Neuronal stem cell (in vitro differentiated cells): Measurements from ENCODE around the gene ATXN7.

Source experiments
- DNase-seq: peaks from one replicate; pipeline ENCODE4 v3.0.0-alpha.2; 2013; ENCODE audit warnings: low spot score
- H2AFZ ChIP-seq: one replicate; pipeline ENCODE4 v1.6.1; 2013; ENCODE audit warnings: mild to moderate bottlenecking, low read length, inconsistent platforms
- H2AK5ac ChIP-seq: 2 replicates; pipeline ENCODE4 v1.6.1; 2013; ENCODE audit warnings: low read depth, mild to moderate bottlenecking, inconsistent platforms, low read length, moderate library complexity, mixed read lengths
- H2BK120ac ChIP-seq: 2 replicates; pipeline ENCODE4 v1.6.1; 2013; ENCODE audit warnings: low read depth, mild to moderate bottlenecking, inconsistent platforms, low read length, moderate library complexity, mixed read lengths
- H2BK12ac ChIP-seq: one replicate; pipeline ENCODE4 v1.6.1; 2013; ENCODE audit warnings: low read length, inconsistent platforms
- H2BK15ac ChIP-seq: 2 replicates; pipeline ENCODE4 v1.6.1; 2013; ENCODE audit warnings: mild to moderate bottlenecking, low read length, inconsistent platforms, mixed read lengths
- H2BK5ac ChIP-seq: one replicate; pipeline ENCODE4 v1.6.1; 2013; ENCODE audit warnings: inconsistent platforms, mild to moderate bottlenecking, low read length, moderate library complexity
- H3K14ac ChIP-seq: one replicate; pipeline ENCODE4 v1.6.1; 2013; ENCODE audit warnings: low read length, inconsistent platforms
- H3K18ac ChIP-seq: 2 replicates; pipeline ENCODE4 v1.6.1; 2013; ENCODE audit warnings: low read length, inconsistent platforms
- H3K23ac ChIP-seq: 2 replicates; pipeline ENCODE4 v1.6.1; 2013; ENCODE audit warnings: low read depth, mild to moderate bottlenecking, mixed read lengths, low read length, inconsistent platforms; ENCODE audit not compliant: poor library complexity
- H3K27ac ChIP-seq: replicated peaks from 3 replicates; pipeline ENCODE4 v1.5.1; 2013; ENCODE audit warnings: low read length, inconsistent platforms
- H3K27me3 ChIP-seq, 3 experiments: 2 replicates each; pipeline ENCODE4 v1.6.1; 2013; ENCODE audit warnings: low read length in 3 of 3, mild to moderate bottlenecking in 2 of 3, inconsistent platforms in 1 of 3, low read depth in 1 of 3, mixed read lengths in 1 of 3, moderate library complexity in 1 of 3; ENCODE audit not compliant: control insufficient read depth in 3 of 3, insufficient read depth in 3 of 3
- H3K36me3 ChIP-seq, 2 donors: replicated peaks in 1 of 2; 2 replicates each; pipeline ENCODE4 v1.6.1; 2013; ENCODE audit warnings: low read length in 2 of 2; ENCODE audit not compliant: control insufficient read depth in 2 of 2, insufficient read depth in 2 of 2
- H3K4ac ChIP-seq: 2 replicates; pipeline ENCODE4 v1.6.1; 2013; ENCODE audit warnings: inconsistent platforms, mild to moderate bottlenecking, low read length, moderate library complexity
- H3K4me1 ChIP-seq, 2 donors: 1 replicate in 1 of 2; 2 replicates in 1 of 2; pipeline ENCODE4 v1.6.1; 2013; ENCODE audit warnings: low read length in 2 of 2, low read depth in 1 of 2; ENCODE audit not compliant: control insufficient read depth in 2 of 2, insufficient read depth in 1 of 2
- H3K4me2 ChIP-seq: one replicate; pipeline ENCODE4 v1.6.1; 2013; ENCODE audit warnings: mild to moderate bottlenecking, low read length, inconsistent platforms; ENCODE audit not compliant: insufficient read depth, poor library complexity, severe bottlenecking
- H3K4me3 ChIP-seq, 2 donors: 2 replicates each; pipeline ENCODE4 v1.5.1; 2013; ENCODE audit warnings: low read length in 2 of 2, mild to moderate bottlenecking in 2 of 2, inconsistent platforms in 1 of 2, moderate library complexity in 1 of 2
- H3K79me1 ChIP-seq: one replicate; pipeline ENCODE4 v1.6.1; 2013; ENCODE audit warnings: low read depth, mild to moderate bottlenecking, inconsistent platforms, low read length, moderate library complexity
- H3K9ac ChIP-seq: one replicate; pipeline ENCODE4 v1.6.1; 2013; ENCODE audit warnings: mild to moderate bottlenecking, low read depth, low read length, inconsistent platforms; ENCODE audit not compliant: poor library complexity
- H3K9me3 ChIP-seq, 2 donors: replicated peaks in 1 of 2; 2 replicates each; pipeline versions ENCODE3 to v1.6.1; 2013; ENCODE audit warnings: low read length in 2 of 2, mild to moderate bottlenecking in 2 of 2, inconsistent platforms in 1 of 2, low read depth in 1 of 2, mixed read lengths in 1 of 2, moderate library complexity in 1 of 2; ENCODE audit not compliant: control insufficient read depth in 2 of 2, insufficient read depth in 1 of 2
- H4K8ac ChIP-seq: one replicate; pipeline ENCODE4 v1.6.1; 2013; ENCODE audit warnings: low read depth, mild to moderate bottlenecking, inconsistent platforms, low read length, moderate library complexity
- H4K91ac ChIP-seq: one replicate; pipeline ENCODE4 v1.6.1; 2013; ENCODE audit warnings: low read length, low read depth, mild to moderate bottlenecking, inconsistent platforms; ENCODE audit not compliant: poor library complexity
- WGBS, 2 donors: extraction: QIAGEN DNeasy Blood & Tissue Kit; methylation state at CpG; one replicate each; pipeline ENCODE4 v1.1.7; 2013; ENCODE audit warnings: missing lambda C conversion rate in 2 of 2, mixed read lengths in 1 of 2; ENCODE audit not compliant: insufficient read length in 2 of 2, insufficient replicate concordance in 1 of 2; ENCODE audit errors: extremely low coverage in 2 of 2; 5-methylcytosine and 5-hydroxymethylcytosine counted together

Gene ATXN7

GRCh38 chr3:63976161-63976871, 112.6 kb downstream of the ATXN7 start:
- Histone ChIP-seq H3K14ac (no peak overlapping the region), H4K8ac (no peak overlapping the region), H3K4me1 (peaks cover 16 to 32% of the 10 kb centered on the region in 2 donors), H2BK120ac (no peak overlapping the region), H3K23ac (no peak overlapping the region), H3K79me1 (peaks cover 3% of the 10 kb centered on the region), H3K4ac (no peak overlapping the region), H2AFZ (no peak overlapping the region), H2BK5ac (no peak overlapping the region), H2BK12ac (no peak overlapping the region), H3K18ac (no peak overlapping the region), H2BK15ac (peak overlapping the region; percentile 24), H3K4me2 (no peak overlapping the region), H3K27me3 (no peaks in the 10 kb centered on the region), H3K9me3 (peaks cover 0 to 3% of the 10 kb centered on the region in 2 donors), H3K27ac (peak overlapping the region; percentile 5), H2AK5ac (no peak overlapping the region), H3K4me3 (no peak overlapping the region), H4K91ac (no peak overlapping the region), H3K36me3 (peaks cover 11 to 34% of the 10 kb centered on the region in 2 donors), H3K9ac (no peak overlapping the region)
- no CpG with 5 or more reads among the region's 4 CpGs for WGBS, 2 donors
- no peak for DNase-seq

GRCh38 chr3:63976872-63977200, 113.2 kb downstream of the ATXN7 start:
- Histone ChIP-seq H3K79me1 (peaks cover 3% of the 10 kb centered on the region), H2AK5ac (no peak overlapping the region), H3K4me1 (peaks cover 13 to 31% of the 10 kb centered on the region in 2 donors), H2BK15ac (peak overlapping the region; percentile 24), H2BK120ac (no peak overlapping the region), H3K4me3 (no peak overlapping the region), H4K91ac (no peak overlapping the region), H2BK12ac (peak overlapping the region; percentile 42), H3K9me3 (peaks cover 0 to 3% of the 10 kb centered on the region in 2 donors), H3K27me3 (no peaks in the 10 kb centered on the region), H4K8ac (no peak overlapping the region), H3K23ac (no peak overlapping the region), H3K18ac (no peak overlapping the region), H3K27ac (no peak overlapping the region), H2BK5ac (no peak overlapping the region), H3K4ac (no peak overlapping the region), H3K14ac (no peak overlapping the region), H3K36me3 (peaks cover 12 to 39% of the 10 kb centered on the region in 2 donors), H3K4me2 (no peak overlapping the region), H3K9ac (no peak overlapping the region), H2AFZ (no peak overlapping the region)
- no peak for DNase-seq
- WGBS, 2 donors, result no CpG with 5 or more reads among the region's 2 CpGs

- no peak overlapping the region for H3K4ac ChIP-seq
- WGBS, 2 donors, result 100% methylated on average over 1 of the region's 4 CpGs
- no peak overlapping the region for H2BK15ac ChIP-seq
- no peak overlapping the region for H3K4me3 ChIP-seq
- H2BK5ac ChIP-seq, result no peak overlapping the region
- H3K23ac ChIP-seq, result no peak overlapping the region
- peaks cover 3% of the 10 kb centered on the region for H3K79me1 ChIP-seq
- no peak overlapping the region for H4K91ac ChIP-seq
- H3K4me2 ChIP-seq, result no peak overlapping the region
- no peak overlapping the region for H3K18ac ChIP-seq
- H2AFZ ChIP-seq, result no peak overlapping the region
- no peak overlapping the region for H3K9ac ChIP-seq
- H3K36me3 ChIP-seq, result peaks cover 17 to 49% of the 10 kb centered on the region in 2 donors
- no peak overlapping the region for H2AK5ac ChIP-seq
- H3K27ac ChIP-seq, result peak overlapping the region; percentile 51
- H3K27me3 ChIP-seq, result no peaks in the 10 kb centered on the region
- H2BK12ac ChIP-seq, result no peak overlapping the region
- peaks cover 4 to 26% of the 10 kb centered on the region in 2 donors for H3K4me1 ChIP-seq
- H2BK120ac ChIP-seq, result no peak overlapping the region
- peaks cover 0 to 3% of the 10 kb centered on the region in 2 donors for H3K9me3 ChIP-seq
- H4K8ac ChIP-seq, result no peak overlapping the region
- DNase-seq, result no peak
- H3K14ac ChIP-seq, result no peak overlapping the region
Measured at GRCh38 chr3:63977893-63978292, 114.2 kb downstream of the ATXN7 start.

GRCh38 chr3:63979093-63979885, 115.6 kb downstream of the ATXN7 start:
- Histone ChIP-seq H3K4me1 (peaks cover 4 to 19% of the 10 kb centered on the region in 2 donors), H2BK5ac (no peak overlapping the region), H4K91ac (no peak overlapping the region), H3K4ac (no peak overlapping the region), H3K9ac (no peak overlapping the region), H2AFZ (no peak overlapping the region), H2AK5ac (no peak overlapping the region), H3K18ac (no peak overlapping the region), H3K14ac (no peak overlapping the region), H2BK15ac (no peak overlapping the region), H3K36me3 (peaks cover 19 to 49% of the 10 kb centered on the region in 2 donors), H3K79me1 (peaks cover 3% of the 10 kb centered on the region), H3K27ac (no peak overlapping the region), H2BK12ac (no peak overlapping the region), H3K27me3 (no peaks in the 10 kb centered on the region), H3K9me3 (no peaks in the 10 kb centered on the region), H3K4me2 (no peak overlapping the region), H3K4me3 (no peak overlapping the region), H4K8ac (no peak overlapping the region), H2BK120ac (no peak overlapping the region), H3K23ac (no peak overlapping the region)
- no peak for DNase-seq
- no CpG with 5 or more reads among the region's 12 CpGs for WGBS, 2 donors
